ENCODE results near the gene NUTM2A.
"Not testable (repeated sequence)": the region's sequence is repeated elsewhere in the genome, so short reads cannot be mapped to it uniquely, and the experiment has no call there.

The NUTM2A gene

DNA sequence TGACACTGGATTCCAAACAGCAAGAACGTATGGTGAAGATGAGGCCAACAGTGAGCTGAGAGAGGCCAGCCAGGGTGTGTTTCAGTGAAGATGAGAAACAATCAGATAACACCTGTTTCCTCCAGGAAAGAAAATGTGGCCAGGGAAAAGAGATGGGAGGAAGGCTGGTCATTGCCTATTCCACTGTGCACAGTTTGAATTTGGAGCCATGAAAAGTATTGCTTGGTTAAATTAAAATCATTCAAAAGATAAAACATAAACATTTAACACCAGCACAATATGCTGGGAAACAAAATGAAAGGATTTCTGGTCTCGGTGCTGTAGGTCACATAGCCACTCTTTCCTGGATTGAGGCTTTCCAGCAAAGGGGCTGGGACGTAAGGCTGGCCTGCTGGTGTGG lies at the start of gene NUTM2A:
TSS of gene NUTM2A (plus strand) at position 301 of the 400 bp plus-strand sequence. CDS start 383 bp downstream, outside the sequence.
- H3K4me1 ChIP-seq (ENCODE audit: insufficient read depth, low read length); H3K4me3 ChIP-seq (ENCODE audit: low read length); H3K27ac ChIP-seq (ENCODE audit: low read length); H3K9ac ChIP-seq (ENCODE audit: low read depth, low read length); H3K36me3 ChIP-seq (ENCODE audit: insufficient read depth, low read depth, low read length); H3K9me3 ChIP-seq (ENCODE audit: insufficient read depth, low read depth, low read length); H3K27me3 ChIP-seq (ENCODE audit: insufficient read depth, low read length): not testable (repeated sequence)

DNA sequence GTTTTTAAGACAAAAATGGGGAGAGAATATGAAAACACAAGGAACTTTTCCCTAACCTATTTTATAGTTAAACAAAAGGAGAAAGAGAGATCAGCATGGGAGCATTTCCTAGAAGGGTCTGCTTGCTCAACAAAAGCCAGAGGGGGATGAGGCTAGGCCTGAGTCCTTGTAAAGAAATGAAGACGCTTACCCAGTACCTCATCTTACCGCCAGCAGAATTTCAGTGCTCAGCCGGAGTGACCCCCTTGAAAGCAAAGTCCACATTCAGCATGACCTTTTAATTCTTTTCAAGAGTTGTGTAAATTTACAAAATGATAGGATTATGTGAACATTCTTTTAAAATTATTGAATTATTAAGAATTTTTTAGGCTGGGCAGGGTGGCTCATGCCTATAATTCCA lies 47.7 kb upstream of the NUTM2A start:
- H3K36me3 ChIP-seq (ENCODE audit: insufficient read depth, low read depth, low read length); H3K9me3 ChIP-seq (ENCODE audit: insufficient read depth, low read depth, low read length); H3K4me3 ChIP-seq (ENCODE audit: low read length); H3K9ac ChIP-seq (ENCODE audit: low read depth, low read length); H3K27ac ChIP-seq (ENCODE audit: low read length); H3K27me3 ChIP-seq (ENCODE audit: insufficient read depth, low read length); H3K4me1 ChIP-seq (ENCODE audit: insufficient read depth, low read length): not testable (repeated sequence)

- not testable (repeated sequence) for H3K9ac ChIP-seq (ENCODE audit: low read depth, low read length); H3K9me3 ChIP-seq (ENCODE audit: insufficient read depth, low read depth, low read length); H3K36me3 ChIP-seq (ENCODE audit: insufficient read depth, low read depth, low read length); H3K4me1 ChIP-seq (ENCODE audit: insufficient read depth, low read length); H3K4me3 ChIP-seq (ENCODE audit: low read length); H3K27me3 ChIP-seq (ENCODE audit: insufficient read depth, low read length); H3K27ac ChIP-seq (ENCODE audit: low read length)
These were observed 40.8 kb upstream of the NUTM2A start for GRCh38 chr10:87184421-87184820.

DNA sequence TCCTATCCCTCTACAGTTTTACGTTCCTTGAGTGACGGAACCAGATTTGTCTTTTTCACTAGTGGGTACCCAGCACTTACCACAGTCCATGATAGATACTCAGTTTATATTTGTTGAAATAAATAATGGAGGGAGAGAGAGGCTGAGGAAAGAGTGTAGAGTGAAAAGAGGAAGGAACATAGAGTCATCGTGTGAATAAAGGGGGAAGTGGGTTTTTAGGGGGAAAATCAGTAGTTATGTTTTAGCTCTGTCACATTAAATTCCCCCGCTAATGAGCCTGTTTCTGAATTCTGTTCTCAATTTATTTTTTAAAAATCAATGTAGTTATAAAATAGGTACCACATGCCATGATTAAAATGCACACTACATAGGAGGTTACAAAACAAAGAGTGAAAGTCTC lies 39.2 kb upstream of the NUTM2A start:
- not testable (repeated sequence) for H3K9me3 ChIP-seq (ENCODE audit: insufficient read depth, low read depth, low read length); H3K27me3 ChIP-seq (ENCODE audit: insufficient read depth, low read length); H3K36me3 ChIP-seq (ENCODE audit: insufficient read depth, low read depth, low read length)

DNA sequence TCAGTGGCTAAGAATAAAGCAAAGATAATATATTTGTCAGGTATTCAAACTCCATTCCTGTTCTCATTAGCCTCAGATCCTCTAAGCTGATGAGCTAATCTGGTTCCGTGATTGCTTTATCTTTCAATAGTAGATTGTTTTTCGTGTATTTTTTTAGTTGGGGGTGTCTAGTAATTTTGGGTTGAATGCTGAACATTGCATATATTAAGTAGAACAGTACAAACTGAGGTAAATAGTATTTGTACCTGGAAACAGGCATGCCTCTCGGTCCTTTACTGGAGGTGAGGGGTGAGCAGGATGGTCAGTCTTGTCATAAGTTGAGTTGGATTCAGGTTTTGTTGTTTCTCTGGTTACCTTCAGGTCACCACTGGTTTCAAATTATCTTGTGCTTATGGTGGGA lies 37.7 kb upstream of the NUTM2A start:
- not testable (repeated sequence) for H3K27ac ChIP-seq (ENCODE audit: low read length); H3K4me1 ChIP-seq (ENCODE audit: insufficient read depth, low read length); H3K9me3 ChIP-seq (ENCODE audit: insufficient read depth, low read depth, low read length); H3K36me3 ChIP-seq (ENCODE audit: insufficient read depth, low read depth, low read length); H3K27me3 ChIP-seq (ENCODE audit: insufficient read depth, low read length); H3K9ac ChIP-seq (ENCODE audit: low read depth, low read length); H3K4me3 ChIP-seq (ENCODE audit: low read length)

More for the DNA sequence above, 39.2 kb upstream of the NUTM2A start:
- not testable (repeated sequence) for H3K27ac ChIP-seq (ENCODE audit: low read length); H3K4me1 ChIP-seq (ENCODE audit: insufficient read depth, low read length); H3K9ac ChIP-seq (ENCODE audit: low read depth, low read length); H3K4me3 ChIP-seq (ENCODE audit: low read length)

- H3K36me3 ChIP-seq (ENCODE audit: insufficient read depth, low read depth, low read length); H3K4me1 ChIP-seq (ENCODE audit: insufficient read depth, low read length); H3K27ac ChIP-seq (ENCODE audit: low read length); H3K4me3 ChIP-seq (ENCODE audit: low read length); H3K9ac ChIP-seq (ENCODE audit: low read depth, low read length); H3K9me3 ChIP-seq (ENCODE audit: insufficient read depth, low read depth, low read length); H3K27me3 ChIP-seq (ENCODE audit: insufficient read depth, low read length): not testable (repeated sequence)
These were observed 33.4 kb upstream of the NUTM2A start for GRCh38 chr10:87191841-87192240.

DNA sequence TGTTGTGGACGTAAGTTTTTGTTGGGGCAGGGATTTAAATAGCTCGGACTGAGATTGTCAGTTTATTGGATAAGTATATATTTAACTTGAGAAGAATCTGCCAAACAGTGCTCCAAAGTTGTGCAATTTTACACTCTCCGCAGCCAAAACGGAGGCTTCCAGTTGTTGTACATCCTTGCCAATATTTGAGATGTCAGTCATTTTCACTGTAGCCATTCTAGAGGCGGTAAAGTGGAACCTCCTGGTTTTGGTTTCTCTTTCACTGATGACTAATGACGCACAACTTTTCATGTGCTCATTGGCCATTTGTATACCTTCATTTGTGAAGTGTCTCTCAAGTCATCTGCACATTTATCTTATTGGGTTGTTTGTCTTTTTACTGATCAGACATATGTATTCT lies 24.3 kb upstream of the NUTM2A start:
- H3K9ac ChIP-seq (ENCODE audit: low read depth, low read length); H3K27me3 ChIP-seq (ENCODE audit: insufficient read depth, low read length); H3K4me1 ChIP-seq (ENCODE audit: insufficient read depth, low read length); H3K27ac ChIP-seq (ENCODE audit: low read length); H3K4me3 ChIP-seq (ENCODE audit: low read length); H3K9me3 ChIP-seq (ENCODE audit: insufficient read depth, low read depth, low read length); H3K36me3 ChIP-seq (ENCODE audit: insufficient read depth, low read depth, low read length): not testable (repeated sequence)

- H3K9me3 ChIP-seq (ENCODE audit: insufficient read depth, low read depth, low read length); H3K4me3 ChIP-seq (ENCODE audit: low read length); H3K27me3 ChIP-seq (ENCODE audit: insufficient read depth, low read length); H3K27ac ChIP-seq (ENCODE audit: low read length); H3K4me1 ChIP-seq (ENCODE audit: insufficient read depth, low read length); H3K36me3 ChIP-seq (ENCODE audit: insufficient read depth, low read depth, low read length); H3K9ac ChIP-seq (ENCODE audit: low read depth, low read length): not testable (repeated sequence)
These were observed 20.4 kb upstream of the NUTM2A start for GRCh38 chr10:87204801-87205200.

- not testable (repeated sequence) for H3K4me1 ChIP-seq (ENCODE audit: insufficient read depth, low read length); H3K4me3 ChIP-seq (ENCODE audit: low read length); H3K9ac ChIP-seq (ENCODE audit: low read depth, low read length); H3K9me3 ChIP-seq (ENCODE audit: insufficient read depth, low read depth, low read length); H3K27ac ChIP-seq (ENCODE audit: low read length); H3K36me3 ChIP-seq (ENCODE audit: insufficient read depth, low read depth, low read length); H3K27me3 ChIP-seq (ENCODE audit: insufficient read depth, low read length)
These were observed 18.3 kb upstream of the NUTM2A start for GRCh38 chr10:87206922-87207321.

- H3K27me3 ChIP-seq (ENCODE audit: insufficient read depth, low read length); H3K4me3 ChIP-seq (ENCODE audit: low read length); H3K9me3 ChIP-seq (ENCODE audit: insufficient read depth, low read depth, low read length); H3K36me3 ChIP-seq (ENCODE audit: insufficient read depth, low read depth, low read length); H3K4me1 ChIP-seq (ENCODE audit: insufficient read depth, low read length); H3K27ac ChIP-seq (ENCODE audit: low read length); H3K9ac ChIP-seq (ENCODE audit: low read depth, low read length): not testable (repeated sequence)
These were observed 14.9 kb upstream of the NUTM2A start for GRCh38 chr10:87210309-87210708.

- not testable (repeated sequence) for H3K9ac ChIP-seq (ENCODE audit: low read depth, low read length); H3K4me3 ChIP-seq (ENCODE audit: low read length); H3K27ac ChIP-seq (ENCODE audit: low read length)
These were observed 13.4 kb upstream of the NUTM2A start for GRCh38 chr10:87211848-87212247.

DNA sequence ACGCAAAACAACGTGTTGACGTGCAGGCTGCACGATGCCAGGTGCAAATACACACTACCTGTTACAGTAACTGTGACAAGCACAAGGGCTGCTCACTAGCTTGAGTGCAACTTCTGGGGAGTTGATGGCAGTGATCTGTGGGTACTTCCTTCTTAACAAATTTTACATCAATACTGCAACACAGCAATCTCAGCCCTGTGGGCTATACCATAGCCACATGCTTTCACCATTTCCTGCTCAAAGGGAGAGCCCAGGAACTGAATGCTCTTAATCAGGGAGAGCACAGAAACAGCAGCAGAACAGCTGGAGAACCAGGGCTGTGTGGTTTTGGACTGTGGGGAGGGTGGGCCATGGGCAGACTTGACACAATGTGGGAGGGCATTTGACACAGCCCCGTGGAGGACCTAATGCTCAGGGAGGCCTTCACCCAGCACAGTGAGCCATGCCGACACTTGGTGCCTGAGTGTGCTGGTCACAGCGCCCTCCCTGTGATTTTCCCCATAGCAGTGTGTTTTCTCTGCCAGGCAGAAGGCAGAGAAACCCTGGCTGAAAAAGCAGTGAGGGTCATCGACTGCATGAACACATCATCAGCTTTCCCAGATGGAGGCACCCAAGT lies 12.0 kb upstream of the NUTM2A start:
- not testable (repeated sequence) for H3K27me3 ChIP-seq (ENCODE audit: insufficient read depth, low read length); H3K9ac ChIP-seq (ENCODE audit: low read depth, low read length); H3K36me3 ChIP-seq (ENCODE audit: insufficient read depth, low read depth, low read length); H3K4me1 ChIP-seq (ENCODE audit: insufficient read depth, low read length); H3K4me3 ChIP-seq (ENCODE audit: low read length); H3K9me3 ChIP-seq (ENCODE audit: insufficient read depth, low read depth, low read length); H3K27ac ChIP-seq (ENCODE audit: low read length)

More at GRCh38 chr10:87211848-87212247, 13.4 kb upstream of the NUTM2A start:
- not testable (repeated sequence) for H3K27me3 ChIP-seq (ENCODE audit: insufficient read depth, low read length); H3K36me3 ChIP-seq (ENCODE audit: insufficient read depth, low read depth, low read length); H3K9me3 ChIP-seq (ENCODE audit: insufficient read depth, low read depth, low read length); H3K4me1 ChIP-seq (ENCODE audit: insufficient read depth, low read length)

DNA sequence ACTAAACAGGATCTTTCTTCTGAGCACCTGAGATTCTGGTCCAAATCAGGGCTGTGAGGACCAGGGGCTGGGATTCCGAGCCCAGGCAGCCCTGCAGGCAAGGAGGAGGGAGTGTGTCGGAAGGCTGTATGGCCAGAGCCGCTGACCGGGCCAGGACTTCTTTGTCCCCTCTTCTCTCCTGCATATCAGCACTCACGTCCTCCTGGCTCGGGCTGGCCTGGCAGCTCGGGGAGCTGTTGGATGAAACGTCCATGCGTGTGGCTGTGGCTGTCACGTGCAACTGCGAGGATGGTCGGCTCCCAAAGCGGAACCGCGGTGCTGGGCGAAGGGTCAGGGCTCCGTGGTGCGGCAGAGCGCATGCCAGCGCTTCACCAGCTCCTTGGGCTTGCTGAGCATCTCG lies 11.4 kb upstream of the NUTM2A start:
- not testable (repeated sequence) for H3K4me1 ChIP-seq (ENCODE audit: insufficient read depth, low read length); H3K36me3 ChIP-seq (ENCODE audit: insufficient read depth, low read depth, low read length); H3K27ac ChIP-seq (ENCODE audit: low read length); H3K4me3 ChIP-seq (ENCODE audit: low read length); H3K9ac ChIP-seq (ENCODE audit: low read depth, low read length); H3K9me3 ChIP-seq (ENCODE audit: insufficient read depth, low read depth, low read length); H3K27me3 ChIP-seq (ENCODE audit: insufficient read depth, low read length)

All from iPS-20b (cell line).